Adrenal gland (tissue), 12 donors: ENCODE results near the gene QKI. TPM values are rescaled to one million over a fixed set of nuclear protein-coding genes. Genes with fewer than 3 reads are reported as not detected.

Experiments used
- DNase-seq, 7 donors: peaks; one replicate each; pipeline ENCODE4 v3.0.0-alpha.2; 2019 to 2020
- H3K27ac ChIP-seq, 5 donors: fragments of 200-600 bp; sonication (generic) in 4 of 5; 1 replicate in 3 of 5; 2 replicates in 2 of 5; pipeline versions ENCODE4 v1.5.1 to v1.8.0; 2016 to 2020; ENCODE audit warnings: mild to moderate bottlenecking in 1 of 5
- H3K27me3 ChIP-seq: fragments of 200-600 bp; 2 replicates; pipeline ENCODE4 v1.8.0; 2021
- H3K36me3 ChIP-seq, 2 donors: fragments of 200-600 bp; replicated peaks in 1 of 2; 1 replicate in 1 of 2; 2 replicates in 1 of 2; pipeline versions ENCODE4 v1.5.1 to v1.8.0; 2018 to 2022
- H3K4me1 ChIP-seq, 2 donors: fragments of 200-600 bp; replicated peaks in 1 of 2; 1 replicate in 1 of 2; 2 replicates in 1 of 2; pipeline versions ENCODE4 v1.5.1 to v1.8.0; 2018 to 2021
- H3K4me3 ChIP-seq, 4 donors: fragments of 200-600 bp; sonication (generic) in 3 of 4; one replicate each; pipeline ENCODE4 v1.5.1; 2016 to 2018
- H3K9me3 ChIP-seq, 3 donors: fragments of 200-600 bp; sonication (generic) in 1 of 3; replicated peaks in 1 of 3; 1 replicate in 2 of 3; 2 replicates in 1 of 3; pipeline versions ENCODE4 v1.5.1 to v1.8.0; 2016 to 2021
- POLR2A ChIP-seq, 2 donors: fragments of 450-650 bp; IDR thresholded peaks; one replicate each; pipeline ENCODE4 v1.6.1; 2017; ENCODE audit warnings: antibody characterized with exemption in 2 of 2, mild to moderate bottlenecking in 2 of 2, moderate library complexity in 1 of 2
- WGBS, 4 donors: extraction: QIAGEN DNeasy Blood & Tissue Kit in 2 of 4; methylation state at CpG; one replicate each; pipeline versions ENCODE4 v1.1.5 to v1.1.7; 2013 to 2017; 5-methylcytosine and 5-hydroxymethylcytosine counted together
- intact Hi-C, 2 donors: fragments of 100-400 bp; cut with DNase I; formaldehyde crosslinking; loops; one replicate each; pipeline versions ENCODE4 v1.14.1 to v1.15.0; 2022 to 2023
- polyA plus RNA-seq, 3 donors: library from polyadenylated mRNA; stranded (reverse); fragments of 200-250 nt in 2 of 3; fragments of 350-450 nt in 1 of 3; fragmentation: Illumina TruSeq in 1 of 3; extraction: RNeasy Lipid Tissue Mini Kit (QIAGEN cat#74804) in 1 of 3; gene quantifications; one replicate each; pipeline ENCODE4 v1.2.3, GENCODE V29; 2013 to 2014
- total RNA-seq, 9 donors: library from RNA; depleted of rRNA in 4 of 9; stranded (reverse); fragments of >200 nt in 4 of 9; fragments of 120-200 nt in 1 of 9; fragmentation: NEBNext Ultra II Directional in 1 of 9; extraction: Animal tissue kit (Norgen Biotek cat#: 25700) in 1 of 9; gene quantifications; one replicate each; pipeline versions ENCODE4 v1.1.0 to v1.2.4, GENCODE V29; 2013 to 2023
- TF ChIP-seq, protein P1 (sequence below), 6 experiments: fragments of 450-650 bp in 4 of 6; fragments of 200-600 bp in 2 of 6; sonication (generic) in 1 of 6; IDR thresholded peaks; 1 replicate in 5 of 6; 2 replicates in 1 of 6; pipeline versions ENCODE4 v1.5.1 to v1.8.0; 2016 to 2021; ENCODE audit warnings: antibody characterized with exemption in 6 of 6, mild to moderate bottlenecking in 2 of 6, moderate library complexity in 1 of 6
- donor health status: healthy with polysubstance abuse.
- donor health status: Bipolar disorder and iron deficiency.
- donor health status: DM: yes; HTN: yes; CAD: no.
- donor health status: DM: no; HTN: no; CAD: no.
- donor health status: DM: no; HTN: no; CAD: no.
- donor health status: DM: yes; HTN: yes; CAD: no.

QKI gene
- total and polyA plus RNA-seq, 12 donors = 10.3 to 207 (median 130) TPM

GRCh38 chr6:163538331-163538730 lies 123.8 kb downstream of the QKI start:
- H3K4me1 ChIP-seq = peaks cover 6 to 39% of the 10 kb centered on the region in 2 donors
- WGBS, 4 donors = 88 to 94% (median 93%) methylated on average over 5 of the region's 5 CpGs
- no peaks in the 10 kb centered on the region for H3K36me3 ChIP-seq
- intact Hi-C loops = no loop called here
- TF ChIP-seq, protein P1, sequence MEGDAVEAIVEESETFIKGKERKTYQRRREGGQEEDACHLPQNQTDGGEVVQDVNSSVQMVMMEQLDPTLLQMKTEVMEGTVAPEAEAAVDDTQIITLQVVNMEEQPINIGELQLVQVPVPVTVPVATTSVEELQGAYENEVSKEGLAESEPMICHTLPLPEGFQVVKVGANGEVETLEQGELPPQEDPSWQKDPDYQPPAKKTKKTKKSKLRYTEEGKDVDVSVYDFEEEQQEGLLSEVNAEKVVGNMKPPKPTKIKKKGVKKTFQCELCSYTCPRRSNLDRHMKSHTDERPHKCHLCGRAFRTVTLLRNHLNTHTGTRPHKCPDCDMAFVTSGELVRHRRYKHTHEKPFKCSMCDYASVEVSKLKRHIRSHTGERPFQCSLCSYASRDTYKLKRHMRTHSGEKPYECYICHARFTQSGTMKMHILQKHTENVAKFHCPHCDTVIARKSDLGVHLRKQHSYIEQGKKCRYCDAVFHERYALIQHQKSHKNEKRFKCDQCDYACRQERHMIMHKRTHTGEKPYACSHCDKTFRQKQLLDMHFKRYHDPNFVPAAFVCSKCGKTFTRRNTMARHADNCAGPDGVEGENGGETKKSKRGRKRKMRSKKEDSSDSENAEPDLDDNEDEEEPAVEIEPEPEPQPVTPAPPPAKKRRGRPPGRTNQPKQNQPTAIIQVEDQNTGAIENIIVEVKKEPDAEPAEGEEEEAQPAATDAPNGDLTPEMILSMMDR (IDR thresholded peaks at IDR 0.05) = no peak
- TF ChIP-seq POLR2A (IDR thresholded peaks at IDR 0.05) = no peak
- H3K9me3 ChIP-seq = no peaks in the 10 kb centered on the region
- H3K27ac ChIP-seq = no peak overlapping the region
- no peak overlapping the region for H3K4me3 ChIP-seq
- no peak for DNase-seq
- H3K27me3 ChIP-seq = no peaks in the 10 kb centered on the region

DNA sequence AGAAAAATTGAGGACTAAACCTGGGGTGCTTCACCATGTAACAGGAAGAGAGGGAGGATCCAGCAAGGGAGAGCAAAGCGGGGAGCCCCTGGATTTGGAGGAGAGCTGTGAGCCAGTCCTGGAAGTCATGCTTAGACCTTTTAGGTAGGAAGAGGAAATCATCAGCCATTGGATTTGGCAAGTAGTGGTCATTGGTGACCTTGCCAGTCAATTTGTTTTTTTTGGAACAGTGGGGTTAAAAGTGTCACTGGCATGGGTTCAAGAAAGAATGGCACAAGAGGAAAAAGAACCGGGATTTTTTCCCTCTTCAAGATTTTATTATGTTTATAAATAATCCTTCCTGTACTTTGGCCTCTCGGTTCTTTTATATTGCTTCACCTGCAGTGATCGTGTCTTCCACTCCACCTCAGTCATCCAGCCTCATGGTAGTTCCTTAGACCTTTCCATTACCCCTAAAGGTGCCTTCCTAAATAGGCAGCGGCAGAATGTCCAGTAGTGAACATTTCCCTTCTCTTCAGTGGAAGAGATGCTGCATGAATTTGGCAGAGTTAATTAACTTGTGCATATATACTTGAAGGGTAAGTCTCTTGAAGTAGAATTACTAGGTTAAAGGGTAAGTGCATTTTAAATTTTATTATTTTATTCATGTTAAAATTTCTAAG lies 124.7 kb downstream of the QKI start:
- intact Hi-C loops = no loop called here
- H3K4me1 ChIP-seq = peaks cover 0 to 30% of the 10 kb centered on the region in 2 donors

GRCh38 chr6:163543321-163543720 lies 128.8 kb downstream of the QKI start:
- Histone ChIP-seq H3K36me3 (no peaks in the 10 kb centered on the region), H3K4me3 (no peak overlapping the region), H3K27me3 (no peaks in the 10 kb centered on the region), H3K4me1 (peaks cover 0 to 26% of the 10 kb centered on the region in 2 donors), H3K27ac (no peak overlapping the region), H3K9me3 (no peaks in the 10 kb centered on the region)
- intact Hi-C loops = no loop called here
- WGBS, 4 donors = 87 to 96% (median 93%) methylated on average over 2 of the region's 2 CpGs
- no peak for TF ChIP-seq POLR2A (IDR thresholded peaks at IDR 0.05)
- TF ChIP-seq, protein P1 (IDR thresholded peaks at IDR 0.05) = no peak
- DNase-seq = no peak

More for the DNA sequence above, 124.7 kb downstream of the QKI start:
- Histone ChIP-seq H3K9me3 (no peaks in the 10 kb centered on the region), H3K4me3 (no peak overlapping the region), H3K27ac (no peak overlapping the region), H3K36me3 (no peaks in the 10 kb centered on the region), H3K27me3 (no peaks in the 10 kb centered on the region)
- no peak for TF ChIP-seq POLR2A (IDR thresholded peaks at IDR 0.05)
- TF ChIP-seq, protein P1 (IDR thresholded peaks at IDR 0.05) = no peak
- 56 to 64% (median 59%) methylated on average over 5 of the region's 5 CpGs for WGBS, 4 donors
- no peak for DNase-seq

- no peak overlapping the region for H3K27ac ChIP-seq
- H3K27me3 ChIP-seq = no peaks in the 10 kb centered on the region
- no peaks in the 10 kb centered on the region for H3K9me3 ChIP-seq
- TF ChIP-seq, protein P1 (IDR thresholded peaks at IDR 0.05) = no peak
- TF ChIP-seq POLR2A (IDR thresholded peaks at IDR 0.05) = no peak
- no peak overlapping the region for H3K4me3 ChIP-seq
- WGBS, 4 donors = 94 to 96% (median 95%) methylated on average over 5 of the region's 5 CpGs
- intact Hi-C loops = no loop called here
- no peak for DNase-seq
- H3K36me3 ChIP-seq = no peaks in the 10 kb centered on the region
- H3K4me1 ChIP-seq = peaks cover 0 to 11% of the 10 kb centered on the region in 2 donors
These were observed 130.9 kb downstream of the QKI start for GRCh38 chr6:163545370-163545769.
